ENCODE results near the gene SERPINA9.

DNA sequence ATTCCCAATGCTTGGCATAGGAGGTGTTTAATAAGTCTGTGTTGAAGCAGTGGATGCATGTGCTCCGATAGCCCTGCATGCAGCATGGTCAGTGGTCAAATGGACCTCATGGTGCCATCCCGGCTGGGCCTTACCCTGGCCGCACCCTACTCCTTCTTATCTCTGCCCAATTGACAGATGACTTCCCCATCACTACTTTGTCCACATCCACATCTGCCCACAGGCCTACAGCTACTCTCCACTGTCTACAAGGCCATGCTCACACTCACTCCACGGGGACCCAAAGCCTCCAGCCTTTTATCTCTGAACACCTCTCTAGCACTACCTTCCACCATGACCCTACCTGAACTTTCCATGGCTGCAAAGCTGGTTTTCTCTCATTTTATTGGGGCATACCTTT, 34.9 kb downstream of the SERPINA9 start:
- TF ChIP-seq, protein P1, sequence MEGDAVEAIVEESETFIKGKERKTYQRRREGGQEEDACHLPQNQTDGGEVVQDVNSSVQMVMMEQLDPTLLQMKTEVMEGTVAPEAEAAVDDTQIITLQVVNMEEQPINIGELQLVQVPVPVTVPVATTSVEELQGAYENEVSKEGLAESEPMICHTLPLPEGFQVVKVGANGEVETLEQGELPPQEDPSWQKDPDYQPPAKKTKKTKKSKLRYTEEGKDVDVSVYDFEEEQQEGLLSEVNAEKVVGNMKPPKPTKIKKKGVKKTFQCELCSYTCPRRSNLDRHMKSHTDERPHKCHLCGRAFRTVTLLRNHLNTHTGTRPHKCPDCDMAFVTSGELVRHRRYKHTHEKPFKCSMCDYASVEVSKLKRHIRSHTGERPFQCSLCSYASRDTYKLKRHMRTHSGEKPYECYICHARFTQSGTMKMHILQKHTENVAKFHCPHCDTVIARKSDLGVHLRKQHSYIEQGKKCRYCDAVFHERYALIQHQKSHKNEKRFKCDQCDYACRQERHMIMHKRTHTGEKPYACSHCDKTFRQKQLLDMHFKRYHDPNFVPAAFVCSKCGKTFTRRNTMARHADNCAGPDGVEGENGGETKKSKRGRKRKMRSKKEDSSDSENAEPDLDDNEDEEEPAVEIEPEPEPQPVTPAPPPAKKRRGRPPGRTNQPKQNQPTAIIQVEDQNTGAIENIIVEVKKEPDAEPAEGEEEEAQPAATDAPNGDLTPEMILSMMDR (IDR thresholded peaks at IDR 0.05; ENCODE audit: insufficient read depth, low read length, poor library complexity, severe bottlenecking), result no peak
- TF ChIP-seq EZH2phosphoT487 (conservative IDR thresholded peaks at IDR 0.05; ENCODE audit: low read length), result no peak

Measured in SU-DHL-6 (cell line).